ENCODE data around the gene TRAPPC11.

The TRAPPC11 gene

GRCh38 chr4:183618681-183619080 is 40.4 kb upstream of the TRAPPC11 start:
- Histone ChIP-seq H3K4me3 (ENCODE audit: low read length, poor library complexity, severe bottlenecking) (no peak overlapping the region), H3K4me1 (ENCODE audit: insufficient read depth, low read length, poor library complexity, severe bottlenecking) (no peaks in the 10 kb centered on the region), H3K27me3 (ENCODE audit: insufficient read depth, low read length, poor library complexity, severe bottlenecking) (no peaks in the 10 kb centered on the region), H3K36me3 (ENCODE audit: insufficient read depth, low read length) (no peaks in the 10 kb centered on the region), H3K79me2 (ENCODE audit: insufficient read depth, low read length) (no peaks in the 10 kb centered on the region), H3F3A (ENCODE audit: low read depth) (no peaks in the 10 kb centered on the region), H3K9me3 (ENCODE audit: insufficient read depth, low read depth, low read length) (no peaks in the 10 kb centered on the region), H3K9ac (ENCODE audit: low read depth, low read length, poor library complexity, severe bottlenecking) (no peak overlapping the region), H3K9me2 (replicated peaks; ENCODE audit: low read depth, low read length) (no peaks in the 10 kb centered on the region), H2AFZ (ENCODE audit: low read length) (no peak overlapping the region), H4K20me1 (ENCODE audit: insufficient read depth, low read length, poor library complexity, severe bottlenecking) (no peaks in the 10 kb centered on the region), H3K4me2 (ENCODE audit: low read depth, low read length, poor library complexity, severe bottlenecking) (no peak overlapping the region)
- no peak for TF ChIP-seq EZH2phosphoT487 (IDR thresholded peaks at IDR 0.05; ENCODE audit: borderline replicate concordance)
- TF ChIP-seq CTCF (conservative IDR thresholded peaks at IDR 0.05; ENCODE audit: low read length), result no peak

DNA sequence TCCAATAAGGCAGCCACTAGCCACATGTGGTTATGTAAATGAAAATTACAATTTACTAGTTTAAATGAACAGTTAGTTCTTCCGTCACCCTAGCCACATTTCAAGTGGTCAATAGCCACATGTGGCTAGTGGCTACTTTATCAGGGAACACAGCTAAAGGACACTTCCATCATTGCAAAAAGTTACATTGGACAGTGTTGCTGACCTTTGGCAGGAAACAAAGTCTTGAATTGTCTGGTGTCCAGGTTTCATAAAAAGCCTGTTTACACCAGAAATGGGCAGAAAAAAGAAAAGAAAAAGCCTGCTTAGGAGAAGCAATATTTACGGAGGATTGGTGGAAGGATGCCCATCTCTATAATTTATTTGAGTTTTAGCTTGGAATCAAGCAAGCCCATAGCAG is 38.7 kb upstream of the TRAPPC11 start:
- Histone ChIP-seq H3K36me3 (ENCODE audit: insufficient read depth, low read length) (no peaks in the 10 kb centered on the region), H3F3A (ENCODE audit: low read depth) (no peaks in the 10 kb centered on the region), H3K4me1 (ENCODE audit: insufficient read depth, low read length, poor library complexity, severe bottlenecking) (no peaks in the 10 kb centered on the region), H2AFZ (ENCODE audit: low read length) (no peak overlapping the region), H3K27me3 (ENCODE audit: insufficient read depth, low read length, poor library complexity, severe bottlenecking) (no peaks in the 10 kb centered on the region), H3K9me3 (ENCODE audit: insufficient read depth, low read depth, low read length) (no peaks in the 10 kb centered on the region), H3K79me2 (ENCODE audit: insufficient read depth, low read length) (no peaks in the 10 kb centered on the region), H3K9me2 (replicated peaks; ENCODE audit: low read depth, low read length) (no peaks in the 10 kb centered on the region), H3K4me3 (ENCODE audit: low read length, poor library complexity, severe bottlenecking) (no peak overlapping the region), H3K4me2 (ENCODE audit: low read depth, low read length, poor library complexity, severe bottlenecking) (no peak overlapping the region), H3K9ac (ENCODE audit: low read depth, low read length, poor library complexity, severe bottlenecking) (no peak overlapping the region), H4K20me1 (ENCODE audit: insufficient read depth, low read length, poor library complexity, severe bottlenecking) (no peaks in the 10 kb centered on the region)
- TF ChIP-seq CTCF (conservative IDR thresholded peaks at IDR 0.05; ENCODE audit: low read length) (no peak), EZH2phosphoT487 (IDR thresholded peaks at IDR 0.05; ENCODE audit: borderline replicate concordance) (no peak)

DNA sequence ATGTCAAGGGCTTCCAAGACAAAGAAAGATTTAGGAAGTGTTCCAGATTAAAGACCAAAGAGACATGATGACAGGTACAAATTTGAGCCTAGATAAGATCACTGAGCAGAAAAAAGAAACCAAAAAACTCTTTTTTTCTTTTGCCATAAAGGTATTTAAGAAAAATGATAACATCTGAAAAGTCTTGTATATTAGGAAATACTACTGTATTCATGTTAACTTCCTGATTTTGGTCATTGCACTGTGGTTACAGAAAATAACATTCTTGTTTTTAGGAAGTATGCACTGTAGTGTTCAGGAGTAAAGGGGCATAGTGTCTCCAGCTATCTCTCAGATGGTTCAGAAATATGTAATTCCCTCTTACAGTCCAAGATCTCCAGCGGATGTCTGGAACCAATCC is 37.2 kb upstream of the TRAPPC11 start:
- no peaks in the 10 kb centered on the region for H3K9me2 ChIP-seq (replicated peaks; ENCODE audit: low read depth, low read length)
- no peaks in the 10 kb centered on the region for H4K20me1 ChIP-seq (ENCODE audit: insufficient read depth, low read length, poor library complexity, severe bottlenecking)
- H3K4me3 ChIP-seq (ENCODE audit: low read length, poor library complexity, severe bottlenecking), result no peak overlapping the region
- no peak overlapping the region for H3K4me2 ChIP-seq (ENCODE audit: low read depth, low read length, poor library complexity, severe bottlenecking)
- H3K9ac ChIP-seq (ENCODE audit: low read depth, low read length, poor library complexity, severe bottlenecking), result no peak overlapping the region
- no peaks in the 10 kb centered on the region for H3F3A ChIP-seq (ENCODE audit: low read depth)
- no peaks in the 10 kb centered on the region for H3K9me3 ChIP-seq (ENCODE audit: insufficient read depth, low read depth, low read length)
- H2AFZ ChIP-seq (ENCODE audit: low read length), result no peak overlapping the region
- no peaks in the 10 kb centered on the region for H3K4me1 ChIP-seq (ENCODE audit: insufficient read depth, low read length, poor library complexity, severe bottlenecking)
- no peak for TF ChIP-seq EZH2phosphoT487 (IDR thresholded peaks at IDR 0.05; ENCODE audit: borderline replicate concordance)
- TF ChIP-seq CTCF (conservative IDR thresholded peaks at IDR 0.05; ENCODE audit: low read length), result no peak
- H3K27me3 ChIP-seq (ENCODE audit: insufficient read depth, low read length, poor library complexity, severe bottlenecking), result no peaks in the 10 kb centered on the region
- no peaks in the 10 kb centered on the region for H3K36me3 ChIP-seq (ENCODE audit: insufficient read depth, low read length)
- no peaks in the 10 kb centered on the region for H3K79me2 ChIP-seq (ENCODE audit: insufficient read depth, low read length)

All from Loucy (cell line).